ENCODE data around the gene PALLD.

PALLD gene

GRCh38 chr4:168863719-168864647, 367.1 kb downstream of the PALLD start:
- no peak for DNase-seq

GRCh38 chr4:168864821-168865541, 368.1 kb downstream of the PALLD start:
- no peak for DNase-seq

- DNase-seq: no peak
Observed at GRCh38 chr4:168865854-168866253, 369.0 kb downstream of the PALLD start.

GRCh38 chr4:168866635-168867034, 369.8 kb downstream of the PALLD start:
- no peak for DNase-seq

- no peak for DNase-seq
Observed at GRCh38 chr4:168867128-168867527, 370.3 kb downstream of the PALLD start.

GRCh38 chr4:168868044-168868781, 371.4 kb downstream of the PALLD start:
- DNase-seq: no peak

GRCh38 chr4:168868802-168869201, 371.9 kb downstream of the PALLD start:
- no peak for DNase-seq

GRCh38 chr4:168870004-168870403, 373.2 kb downstream of the PALLD start:
- no peak for DNase-seq

GRCh38 chr4:168871632-168872031, 374.8 kb downstream of the PALLD start:
- DNase-seq: no peak

- no peak for DNase-seq
Observed at GRCh38 chr4:168874083-168874482, 377.2 kb downstream of the PALLD start.

- no peak for DNase-seq
Observed at GRCh38 chr4:168876106-168876505, 379.3 kb downstream of the PALLD start.

GRCh38 chr4:168877511-168878491, 380.9 kb downstream of the PALLD start:
- DNase-seq: peak in 1 of 2 donors; percentile 44

GRCh38 chr4:168878623-168879022, 381.8 kb downstream of the PALLD start:
- DNase-seq: no peak

GRCh38 chr4:168879188-168879587, 382.3 kb downstream of the PALLD start:
- DNase-seq: no peak

- no peak for DNase-seq
Observed at GRCh38 chr4:168880072-168880675, 383.3 kb downstream of the PALLD start.

- no peak for DNase-seq
Observed at GRCh38 chr4:168880811-168881595, 384.2 kb downstream of the PALLD start.

GRCh38 chr4:168881781-168882420, 385.0 kb downstream of the PALLD start:
- no peak for DNase-seq

- DNase-seq: no peak
Observed at GRCh38 chr4:168882650-168883233, 385.9 kb downstream of the PALLD start.

GRCh38 chr4:168883513-168883912, 386.7 kb downstream of the PALLD start:
- no peak for DNase-seq

Data from stimulated activated CD4-positive, alpha-beta T cell treated with anti-CD3 and anti-CD28 coated beads, Interleukin-2, amount 100 ng/mL, for 24 hours (primary cell).